HG02973 (cell line): ENCODE measurements around the gene C5orf58.
"Not testable (repeated sequence)": the region's sequence is repeated elsewhere in the genome, so short reads cannot be mapped to it uniquely, and the experiment has no call there.

ENCODE experiments used
- ATAC-seq: cut with Tn5 transposase; IDR thresholded peaks from one replicate; pipeline ENCODE4 v1.9.1; 2021; ENCODE audit warnings: moderate library complexity; ENCODE audit not compliant: unreplicated experiment

The C5orf58 gene

GRCh38 chr5:170223360-170223759, 9.4 kb upstream of the C5orf58 start:
- ATAC-seq, result no peak

DNA sequence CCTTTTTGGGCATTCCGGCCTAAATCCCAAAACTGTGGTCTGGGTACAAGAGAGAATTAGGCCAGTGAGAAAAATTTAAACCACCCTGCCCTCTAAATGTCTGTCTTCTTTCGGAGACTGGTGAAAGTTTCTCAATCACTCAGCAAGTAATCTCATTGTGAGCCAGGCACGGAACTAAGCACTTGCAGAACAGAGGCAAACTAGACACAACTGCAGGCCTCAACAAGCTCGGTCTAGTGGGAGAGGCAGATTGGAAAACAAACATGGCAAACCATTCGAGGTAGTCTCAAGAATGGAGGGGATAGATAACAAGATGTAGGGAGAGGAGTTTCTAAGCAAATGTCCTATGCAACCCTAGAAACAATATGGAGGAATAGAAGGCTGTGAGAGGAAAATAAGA, 8.9 kb upstream of the C5orf58 start:
- no peak for ATAC-seq

DNA sequence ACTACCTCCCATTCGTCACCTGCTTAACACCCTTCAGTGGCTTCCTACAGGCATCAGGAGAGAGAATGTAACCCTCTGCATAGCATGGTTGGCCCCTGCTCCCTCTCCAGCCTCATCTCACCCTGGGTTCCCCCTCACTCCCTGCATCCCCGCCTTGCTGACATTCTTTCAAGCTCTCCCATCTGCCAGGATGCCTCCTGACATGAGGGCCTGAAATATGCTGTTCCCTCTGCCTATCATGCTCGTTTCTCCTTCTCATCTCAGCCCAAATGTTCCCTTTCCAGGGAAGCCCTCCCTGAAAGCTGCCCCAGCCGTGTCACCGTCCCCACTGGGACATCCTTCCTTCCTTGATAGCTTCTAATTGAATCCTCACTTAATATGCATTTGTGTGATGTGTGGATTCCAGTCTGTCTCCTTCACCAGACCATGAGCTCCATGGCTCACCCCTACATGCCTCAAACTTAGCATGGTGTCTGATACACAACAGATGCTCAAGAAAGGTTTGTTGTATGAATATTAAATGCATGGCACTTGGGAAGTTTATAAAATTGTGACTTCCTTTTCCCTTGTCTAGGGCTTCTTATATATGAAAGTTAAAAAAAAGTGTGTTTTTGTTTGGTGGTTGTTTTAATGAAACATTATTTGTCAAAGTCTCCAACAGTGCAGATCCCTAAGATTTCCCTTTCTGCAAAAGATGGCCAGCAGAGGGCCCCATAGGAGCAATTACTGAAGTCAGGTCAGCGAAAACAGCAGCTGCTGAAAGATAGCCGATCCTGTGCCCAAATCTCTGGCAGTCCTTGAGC, 7.3 kb upstream of the C5orf58 start:
- no peak for ATAC-seq

GRCh38 chr5:170226129-170226615, 6.6 kb upstream of the C5orf58 start:
- no peak for ATAC-seq

DNA sequence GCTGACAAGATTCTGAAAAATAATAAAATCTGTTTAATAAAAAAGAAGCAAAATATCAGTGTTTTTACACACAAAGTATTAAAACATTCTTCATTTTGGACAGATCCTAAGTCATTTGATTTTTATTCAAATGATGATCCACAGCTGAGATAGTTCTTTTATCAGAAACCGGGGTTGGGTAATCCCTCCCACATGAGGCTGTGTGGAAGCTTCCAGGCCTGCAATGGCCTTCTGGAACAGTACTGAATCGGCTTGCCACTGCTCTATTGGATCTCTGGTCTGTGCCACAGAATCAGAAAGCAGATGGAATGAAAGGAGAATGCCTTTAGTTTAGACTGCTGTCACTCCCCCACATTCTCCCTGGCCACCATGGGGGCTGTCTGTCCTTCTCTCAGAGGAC, 6.1 kb upstream of the C5orf58 start:
- ATAC-seq, result no peak

DNA sequence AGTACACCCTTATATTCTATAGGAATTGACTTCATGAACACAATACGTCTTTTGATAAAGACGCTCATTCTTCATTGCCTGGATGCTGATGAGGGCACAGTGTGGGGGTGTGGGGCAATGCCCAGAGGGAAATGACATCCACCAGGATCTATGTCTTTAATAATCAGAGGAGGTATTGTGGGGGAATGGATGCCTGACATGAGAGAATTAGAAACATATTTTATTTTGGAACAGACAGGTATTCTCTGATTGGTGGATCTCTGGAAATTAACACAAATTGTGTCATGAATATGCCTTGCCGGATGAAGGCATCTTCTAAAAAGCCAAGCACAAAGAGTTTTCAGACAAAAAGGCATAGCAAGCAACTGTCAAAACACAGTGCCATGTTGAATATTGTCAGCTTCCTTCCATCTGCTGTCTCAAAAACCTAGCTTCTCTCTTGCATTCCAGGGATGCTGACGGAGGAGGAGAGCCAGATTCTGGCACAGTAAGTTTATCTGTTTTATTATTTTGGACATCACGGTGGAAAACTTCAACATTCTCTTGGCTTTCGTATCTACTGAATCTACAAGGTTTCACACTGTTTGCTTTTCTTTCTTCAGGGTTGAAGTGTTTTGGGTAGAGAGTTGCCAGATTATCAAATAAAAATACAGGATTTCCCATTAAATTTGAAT, 3.9 kb upstream of the C5orf58 start:
- ATAC-seq, result no peak

- ATAC-seq, result no peak
Observed at GRCh38 chr5:170233358-170233892, 640 bp downstream of the C5orf58 start.

DNA sequence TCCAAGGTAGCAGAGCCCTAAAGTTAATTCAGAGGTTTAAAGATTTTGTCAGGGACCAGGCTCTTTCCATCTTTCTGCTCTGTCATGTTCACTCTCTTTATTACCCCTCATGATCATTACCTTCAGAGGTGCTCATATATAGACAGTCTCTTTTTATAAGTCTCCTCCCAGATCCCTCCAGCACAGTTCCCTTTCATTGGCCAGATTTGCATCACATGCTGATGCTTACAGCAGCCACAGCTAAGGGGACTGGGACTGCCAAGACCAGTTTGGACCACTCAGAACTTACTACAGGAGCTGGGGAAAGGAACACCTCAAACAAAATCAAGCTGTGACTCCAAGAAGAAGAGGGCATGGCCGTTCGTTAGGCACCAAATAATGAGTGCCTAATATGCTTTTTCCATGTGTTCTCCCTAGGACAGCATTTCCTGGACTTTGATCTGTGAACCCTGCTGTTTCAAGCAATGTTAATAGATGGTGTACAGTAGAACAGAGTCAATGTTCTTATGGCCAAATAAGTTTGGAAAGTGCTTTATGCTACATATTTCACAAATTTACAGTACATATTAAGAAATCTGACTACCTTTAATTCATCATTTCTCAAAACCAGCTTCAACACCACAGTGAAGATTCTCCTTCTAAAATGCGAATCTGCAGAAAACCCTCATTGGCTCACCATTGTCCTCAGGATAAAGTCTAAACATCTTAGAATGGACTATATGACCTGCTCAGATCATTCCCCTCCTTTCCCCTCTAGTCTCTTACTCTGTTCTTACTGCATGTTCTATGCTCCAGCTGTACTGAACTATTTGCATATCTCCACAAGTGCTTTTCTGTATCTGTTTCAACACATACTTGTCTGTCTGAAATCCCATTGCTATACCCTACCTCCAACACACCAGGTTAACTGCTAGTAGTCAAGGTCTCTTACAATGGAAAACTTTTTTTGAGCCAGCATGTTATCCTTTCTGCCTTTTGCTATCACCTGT, 3.4 kb downstream of the C5orf58 start:
- ATAC-seq, result no peak

DNA sequence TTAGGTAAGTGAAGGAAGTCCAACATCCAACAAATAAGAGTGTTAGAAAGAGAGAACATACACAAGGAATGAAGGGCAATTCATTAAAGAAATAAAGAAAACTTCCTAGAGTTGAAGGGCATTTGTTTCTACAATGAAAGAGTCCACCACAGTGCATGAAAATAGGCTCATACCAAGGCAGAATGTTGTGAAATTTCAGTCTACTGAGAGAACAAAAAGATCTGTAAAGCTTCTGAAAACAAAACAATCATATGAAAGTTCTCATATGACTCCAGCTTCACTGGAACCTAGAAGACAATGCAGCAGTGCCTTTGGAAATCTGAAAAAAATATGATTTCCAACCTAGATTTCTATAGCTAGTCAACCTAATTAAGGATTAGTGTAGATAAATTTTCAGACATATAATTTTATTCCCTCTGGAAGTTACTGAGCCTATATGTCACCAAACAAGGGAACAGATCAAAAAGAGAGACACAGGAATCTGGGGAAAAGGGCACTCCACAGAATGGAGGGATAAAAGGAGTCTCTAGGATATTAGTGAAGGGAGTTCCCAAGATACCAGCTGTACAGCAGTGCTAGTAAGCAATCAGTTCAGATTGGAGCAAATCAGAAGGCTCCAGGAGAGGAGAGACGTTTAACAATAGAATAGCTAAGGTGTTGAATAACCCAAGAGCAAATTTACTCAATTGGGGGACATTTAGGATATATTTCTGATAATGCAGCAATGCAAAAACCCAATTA, 5.8 kb downstream of the C5orf58 start:
- ATAC-seq, result no peak

DNA sequence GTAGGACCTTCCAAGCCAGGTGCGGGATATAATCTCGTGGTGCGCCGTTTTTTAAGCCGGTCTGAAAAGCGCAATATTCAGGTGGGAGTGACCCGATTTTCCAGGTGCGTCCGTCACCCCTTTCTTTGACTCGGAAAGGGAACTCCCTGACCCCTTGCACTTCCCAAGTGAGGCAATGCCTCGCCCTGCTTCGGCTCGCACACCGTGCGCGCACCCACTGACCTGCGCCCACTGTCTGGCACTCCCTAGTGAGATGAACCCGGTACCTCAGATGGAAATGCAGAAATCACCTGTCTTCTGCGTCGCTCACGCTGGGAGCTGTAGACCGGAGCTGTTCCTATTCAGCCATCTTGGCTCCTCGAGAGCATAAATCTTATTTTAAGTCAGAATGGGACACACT, 12.7 kb downstream of the C5orf58 start:
- not testable (repeated sequence) for ATAC-seq

GRCh38 chr5:170246126-170246870, 13.5 kb downstream of the C5orf58 start:
- no peak for ATAC-seq

GRCh38 chr5:170247363-170247762, 14.6 kb downstream of the C5orf58 start:
- no peak for ATAC-seq

- ATAC-seq, result no peak
Observed at GRCh38 chr5:170248172-170248930, 15.6 kb downstream of the C5orf58 start.

- not testable (repeated sequence) for ATAC-seq
Observed at GRCh38 chr5:170248931-170249227, 16.1 kb downstream of the C5orf58 start.

- ATAC-seq, result no peak
Observed at GRCh38 chr5:170249355-170249754, 16.6 kb downstream of the C5orf58 start.

DNA sequence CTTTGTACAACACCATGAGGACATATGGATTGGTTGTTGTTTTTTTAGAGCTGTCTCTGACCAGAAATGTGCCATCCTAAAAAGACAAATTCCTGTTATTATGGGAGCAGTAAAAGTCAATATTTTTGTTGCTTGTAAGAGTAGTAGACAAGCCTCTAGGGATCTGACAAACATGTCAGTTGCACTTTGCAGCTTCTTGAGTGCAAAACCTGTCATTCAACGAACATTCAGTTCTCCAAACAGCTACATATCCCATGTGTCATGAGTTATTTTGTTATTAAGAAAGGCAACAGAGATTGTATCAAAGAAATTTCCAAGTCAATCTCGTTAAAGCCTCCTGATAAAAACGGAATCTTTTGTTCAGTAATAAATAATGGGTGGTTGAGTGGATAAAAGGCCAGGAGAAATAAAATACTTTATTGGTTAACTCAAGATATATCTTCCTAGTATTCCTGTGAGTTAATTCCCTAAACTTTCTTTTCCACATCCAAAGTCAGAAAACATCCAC, 18.1 kb downstream of the C5orf58 start:
- ATAC-seq, result no peak

DNA sequence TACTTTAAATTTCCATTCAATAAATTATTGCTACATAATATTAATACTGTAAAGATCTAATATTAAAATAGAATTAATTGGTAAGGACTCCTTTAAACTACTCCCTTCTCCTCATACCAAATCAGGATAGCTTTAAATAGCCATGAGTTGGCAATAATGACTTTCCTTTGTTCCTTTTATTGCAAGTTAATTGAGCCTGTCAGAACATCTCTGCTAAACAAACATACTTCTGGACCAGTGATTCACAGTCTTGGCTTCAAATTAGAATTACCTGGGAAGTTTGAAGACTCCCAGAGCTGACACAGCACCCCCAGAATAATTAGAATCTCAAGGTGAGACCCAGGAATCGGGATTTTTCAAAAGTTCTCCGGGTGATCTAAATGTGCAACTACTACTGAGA, 18.7 kb downstream of the C5orf58 start:
- no peak for ATAC-seq

DNA sequence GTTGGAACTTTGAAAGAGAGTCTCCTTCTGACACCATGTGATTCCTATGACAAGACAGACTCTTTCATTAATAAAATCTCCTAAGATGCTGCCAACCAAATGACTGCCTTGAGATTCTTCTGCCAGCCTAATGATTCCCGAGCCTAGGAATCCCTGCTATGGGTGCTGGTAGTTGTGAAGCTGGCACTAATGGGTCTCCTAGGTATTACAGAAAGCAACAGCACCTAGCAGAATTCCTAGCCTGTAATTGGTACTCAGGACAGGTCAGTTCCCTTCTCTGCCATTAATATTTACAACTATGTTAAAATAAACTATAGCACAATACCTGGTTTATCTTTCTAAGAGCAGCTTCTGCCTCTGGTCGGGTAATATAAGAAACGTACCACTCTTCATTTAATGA, 19.3 kb downstream of the C5orf58 start:
- no peak for ATAC-seq
